HAP-1 (cell line): Measurements from ENCODE around the gene FCN2.

Source experiments
- DNase-seq, 2 experiments: peaks; one replicate each; pipeline ENCODE4 v3.0.0-alpha.2; 2016 to 2020; ENCODE audit warnings: low spot score in 2 of 2
- H3K27me3 ChIP-seq: fragments of 250-450 bp; sonication (Bioruptor Pico); 2 replicates; pipeline ENCODE4 v1.5.1; 2020; ENCODE audit warnings: low read depth, mild to moderate bottlenecking, moderate library complexity
- H3K36me3 ChIP-seq: fragments of 250-450 bp; sonication (Bioruptor Pico); replicated peaks from 2 replicates; pipeline ENCODE4 v1.5.1; 2020; ENCODE audit warnings: mild to moderate bottlenecking
- H3K4me1 ChIP-seq: fragments of 250-450 bp; sonication (Bioruptor Pico); 2 replicates; pipeline ENCODE4 v1.5.1; 2020; ENCODE audit warnings: mild to moderate bottlenecking
- H3K4me3 ChIP-seq: fragments of 250-450 bp; sonication (Bioruptor Pico); 2 replicates; pipeline ENCODE4 v1.5.1; 2020; ENCODE audit warnings: mild to moderate bottlenecking, moderate library complexity
- H3K9me3 ChIP-seq: fragments of 250-450 bp; sonication (Bioruptor Pico); 2 replicates; pipeline ENCODE4 v1.5.1; 2020; ENCODE audit warnings: mild to moderate bottlenecking, moderate library complexity
- in situ Hi-C: fragments of 300-500 bp; cut with MboI; formaldehyde crosslinking; loops from 3 replicates; pipeline ENCODE4 v1.14.3; 2020; ENCODE audit warnings: low sequenced_read_pairs, inconsistent platforms, mixed read lengths

The FCN2 gene

GRCh38 chr9:134880484-134881312 is at the start of gene FCN2:
TSS of gene FCN2 (plus strand) at chr9:134880810. CDS start at chr9:134880822, 12 bp downstream.
- in situ Hi-C loops = no loop called here
- no peaks in the 10 kb centered on the region for H3K36me3 ChIP-seq
- H3K4me3 ChIP-seq = no peak within 1 kb of the TSS
- DNase-seq = no peak
- H3K4me1 ChIP-seq = no peaks in the 10 kb centered on the region
- no peaks in the 10 kb centered on the region for H3K27me3 ChIP-seq
- H3K9me3 ChIP-seq = no peaks in the 10 kb centered on the region; the same call in 1 of the 2 replicates

- Histone ChIP-seq H3K4me1 (no peaks in the 10 kb centered on the region), H3K27me3 (no peaks in the 10 kb centered on the region), H3K9me3 (no peaks in the 10 kb centered on the region), H3K36me3 (no peaks in the 10 kb centered on the region), H3K4me3 (no peak overlapping the region)
- in situ Hi-C loops = no loop called here
- DNase-seq = no peak
Observed at GRCh38 chr9:134830926-134831720, 49.5 kb upstream of the FCN2 start.

GRCh38 chr9:134832471-134832870 is 48.1 kb upstream of the FCN2 start:
- in situ Hi-C loops = no loop called here
- Histone ChIP-seq H3K4me1 (no peaks in the 10 kb centered on the region), H3K9me3 (no peaks in the 10 kb centered on the region), H3K36me3 (no peaks in the 10 kb centered on the region), H3K27me3 (no peaks in the 10 kb centered on the region), H3K4me3 (no peak overlapping the region)
- no peak for DNase-seq

- H3K36me3 ChIP-seq = no peaks in the 10 kb centered on the region
Observed at GRCh38 chr9:134833294-134833880, 47.2 kb upstream of the FCN2 start.

GRCh38 chr9:134834217-134834956 is 46.2 kb upstream of the FCN2 start:
- H3K9me3 ChIP-seq = no peaks in the 10 kb centered on the region; the same call in 1 of the 2 replicates
- no peak for DNase-seq
- no peaks in the 10 kb centered on the region for H3K4me1 ChIP-seq
- H3K27me3 ChIP-seq = no peaks in the 10 kb centered on the region
- H3K36me3 ChIP-seq = no peaks in the 10 kb centered on the region
- H3K4me3 ChIP-seq = no peak overlapping the region
- in situ Hi-C loops = no loop called here

More at GRCh38 chr9:134833294-134833880, 47.2 kb upstream of the FCN2 start:
- H3K4me1 ChIP-seq = no peaks in the 10 kb centered on the region
- no peaks in the 10 kb centered on the region for H3K27me3 ChIP-seq
- no peak overlapping the region for H3K4me3 ChIP-seq
- H3K9me3 ChIP-seq = no peaks in the 10 kb centered on the region; the same call in 1 of the 2 replicates
- in situ Hi-C loops = no loop called here
- DNase-seq = no peak

GRCh38 chr9:134834957-134835419 is 45.6 kb upstream of the FCN2 start:
- H3K9me3 ChIP-seq = no peaks in the 10 kb centered on the region; the same call in 1 of the 2 replicates
- no peaks in the 10 kb centered on the region for H3K36me3 ChIP-seq
- H3K4me3 ChIP-seq = no peak overlapping the region
- H3K4me1 ChIP-seq = no peaks in the 10 kb centered on the region
- in situ Hi-C loops = no loop called here
- H3K27me3 ChIP-seq = no peaks in the 10 kb centered on the region
- no peak for DNase-seq

- Histone ChIP-seq H3K4me3 (no peak overlapping the region), H3K36me3 (no peaks in the 10 kb centered on the region), H3K4me1 (no peaks in the 10 kb centered on the region), H3K27me3 (no peaks in the 10 kb centered on the region), H3K9me3 (no peaks in the 10 kb centered on the region; the same call in 1 of the 2 replicates)
- no peak for DNase-seq
- in situ Hi-C loops = no loop called here
Observed at GRCh38 chr9:134835448-134835847, 45.2 kb upstream of the FCN2 start.

- no peaks in the 10 kb centered on the region for H3K4me1 ChIP-seq
- no peaks in the 10 kb centered on the region for H3K36me3 ChIP-seq
- DNase-seq = no peak
- H3K4me3 ChIP-seq = no peak overlapping the region
- no peaks in the 10 kb centered on the region for H3K27me3 ChIP-seq
- no peaks in the 10 kb centered on the region; the same call in 1 of the 2 replicates for H3K9me3 ChIP-seq
- in situ Hi-C loops = no loop called here
Observed at GRCh38 chr9:134835987-134836386, 44.6 kb upstream of the FCN2 start.

- no peak for DNase-seq
- H3K27me3 ChIP-seq = no peaks in the 10 kb centered on the region
- in situ Hi-C loops = no loop called here
- no peaks in the 10 kb centered on the region for H3K4me1 ChIP-seq
- H3K4me3 ChIP-seq = no peak overlapping the region
- no peaks in the 10 kb centered on the region; the same call in 1 of the 2 replicates for H3K9me3 ChIP-seq
- H3K36me3 ChIP-seq = no peaks in the 10 kb centered on the region
Observed at GRCh38 chr9:134836406-134836970, 44.1 kb upstream of the FCN2 start.

GRCh38 chr9:134837529-134837928 is 43.1 kb upstream of the FCN2 start:
- H3K9me3 ChIP-seq = no peaks in the 10 kb centered on the region; the same call in 1 of the 2 replicates
- no peak for DNase-seq
- no peaks in the 10 kb centered on the region for H3K36me3 ChIP-seq
- no peaks in the 10 kb centered on the region for H3K27me3 ChIP-seq
- no peak overlapping the region for H3K4me3 ChIP-seq
- no peaks in the 10 kb centered on the region for H3K4me1 ChIP-seq
- in situ Hi-C loops = no loop called here

- no peak overlapping the region for H3K4me3 ChIP-seq
- H3K36me3 ChIP-seq = no peaks in the 10 kb centered on the region
- H3K9me3 ChIP-seq = no peaks in the 10 kb centered on the region; the same call in 1 of the 2 replicates
- DNase-seq = no peak
- in situ Hi-C loops = no loop called here
- H3K27me3 ChIP-seq = no peaks in the 10 kb centered on the region
- no peaks in the 10 kb centered on the region for H3K4me1 ChIP-seq
Observed at GRCh38 chr9:134838651-134839454, 41.8 kb upstream of the FCN2 start.

- H3K4me1 ChIP-seq = no peaks in the 10 kb centered on the region
- no peaks in the 10 kb centered on the region for H3K27me3 ChIP-seq
- H3K36me3 ChIP-seq = no peaks in the 10 kb centered on the region
- H3K4me3 ChIP-seq = no peak overlapping the region
- no peak for DNase-seq
- H3K9me3 ChIP-seq = no peaks in the 10 kb centered on the region; the same call in 1 of the 2 replicates
- in situ Hi-C loops = no loop called here
Observed at GRCh38 chr9:134839455-134840125, 41.0 kb upstream of the FCN2 start.
